ENCODE measurements around the gene CD99L2. TPM values are rescaled to one million over a fixed set of nuclear protein-coding genes. Genes with fewer than 3 reads are reported as not detected.

The CD99L2 gene
- total and polyA plus RNA-seq, 7 donors: 62.7 to 173 (median 118) TPM

GRCh38 chrX:150772150-150772970 is 126.1 kb downstream of the CD99L2 start:
- WGBS, 3 donors: 30 to 45% (median 31%) methylated on average over 16 to 26 of the region's 26 CpGs
- no peak overlapping the region for H3K27ac ChIP-seq
- H3K36me3 ChIP-seq (ENCODE audit: insufficient read depth in 1 of 2, low read depth in 1 of 2): peaks cover 0 to 55% of the 10 kb centered on the region in 2 donors
- ATAC-seq (peak; percentile 82 to 90 (median 86)), DNase-seq (peak; percentile 84 to 90)
- no peaks in the 10 kb centered on the region for H3K27me3 ChIP-seq (ENCODE audit: insufficient read depth in 3 of 3, low read length in 2 of 3)
- intact Hi-C loops (cut with DNase I): loop anchor here (1.0 to 10.0 kb wide), 6 partner anchors 122 to 310 kb away; partner anchors contain the start of genes HMGB3 (in 2 of the 2) and CD99L2 (in 1 of the 2)
- no peaks in the 10 kb centered on the region for H3K9me3 ChIP-seq
- H3K4me1 ChIP-seq: no peaks in the 10 kb centered on the region
- no peak overlapping the region for H3K4me3 ChIP-seq
- peak; percentile 76 for TF ChIP-seq CTCF (IDR thresholded peaks at IDR 0.05)

- no peak for ATAC-seq
- H3K36me3 ChIP-seq (ENCODE audit: insufficient read depth in 1 of 2, low read depth in 1 of 2): peaks cover 0 to 45% of the 10 kb centered on the region in 2 donors
- no peak for TF ChIP-seq CTCF (IDR thresholded peaks at IDR 0.05)
- no peak overlapping the region for H3K4me3 ChIP-seq
- H3K27ac ChIP-seq: no peak overlapping the region
- H3K4me1 ChIP-seq: no peaks in the 10 kb centered on the region
- no peaks in the 10 kb centered on the region for H3K9me3 ChIP-seq
- H3K27me3 ChIP-seq (ENCODE audit: insufficient read depth in 3 of 3, low read length in 2 of 3): no peaks in the 10 kb centered on the region
- WGBS, 3 donors: 75 to 83% (median 76%) methylated on average over 8 to 16 of the region's 16 CpGs
- no peak for DNase-seq
- intact Hi-C loops (cut with DNase I): loop anchor here (5.0 to 10.0 kb wide), 4 partner anchors 124 to 231 kb away; partner anchors contain the start of genes HMGB3 (in 2 of the 2) and CD99L2 (in 1 of the 2)
Measured at GRCh38 chrX:150771116-150771515, 127.4 kb downstream of the CD99L2 start.

- no peak overlapping the region for H3K27ac ChIP-seq
- peaks cover 0 to 43% of the 10 kb centered on the region in 2 donors for H3K36me3 ChIP-seq (ENCODE audit: insufficient read depth in 1 of 2, low read depth in 1 of 2)
- H3K27me3 ChIP-seq (ENCODE audit: insufficient read depth in 3 of 3, low read length in 2 of 3): no peaks in the 10 kb centered on the region
- 76 to 89% (median 83%) methylated on average over 9 to 17 of the region's 17 CpGs for WGBS, 3 donors
- H3K4me3 ChIP-seq: no peak overlapping the region
- intact Hi-C loops (cut with DNase I): loop anchor here (5.0 to 10.0 kb wide), 4 partner anchors 124 to 232 kb away; partner anchors contain the start of genes HMGB3 (in 2 of the 2) and CD99L2 (in 1 of the 2)
- TF ChIP-seq CTCF (IDR thresholded peaks at IDR 0.05): no peak
- ATAC-seq (no peak), DNase-seq (no peak)
- no peaks in the 10 kb centered on the region for H3K4me1 ChIP-seq
- H3K9me3 ChIP-seq: no peaks in the 10 kb centered on the region
Measured at GRCh38 chrX:150770623-150771022, 127.8 kb downstream of the CD99L2 start.

GRCh38 chrX:150769408-150769807 is 129.1 kb downstream of the CD99L2 start:
- Histone ChIP-seq H3K4me3 (no peak overlapping the region), H3K27me3 (ENCODE audit: insufficient read depth in 3 of 3, low read length in 2 of 3) (no peaks in the 10 kb centered on the region), H3K27ac (no peak overlapping the region), H3K4me1 (no peaks in the 10 kb centered on the region), H3K9me3 (no peaks in the 10 kb centered on the region), H3K36me3 (ENCODE audit: insufficient read depth in 1 of 2, low read depth in 1 of 2) (peaks cover 0 to 32% of the 10 kb centered on the region in 2 donors)
- WGBS, 3 donors: 76 to 92% (median 89%) methylated on average over 12 to 13 of the region's 13 CpGs
- intact Hi-C loops (cut with DNase I): loop anchor here in 1 of 2 donors (2.0 kb wide), 1 partner anchor 313 kb away; no protein-coding TSS in a partner anchor
- TF ChIP-seq CTCF (IDR thresholded peaks at IDR 0.05): no peak
- DNase-seq (no peak), ATAC-seq (no peak)
